HG03460 (cell line): ENCODE data around the gene SCAP.
A peak's percentile ranks its signal among the peaks of the same experiment; 100 is the strongest.

Experiments used
- ATAC-seq: cut with Tn5 transposase; IDR thresholded peaks from one replicate; pipeline ENCODE4 v1.9.1; 2021; ENCODE audit not compliant: unreplicated experiment

The SCAP gene

DNA sequence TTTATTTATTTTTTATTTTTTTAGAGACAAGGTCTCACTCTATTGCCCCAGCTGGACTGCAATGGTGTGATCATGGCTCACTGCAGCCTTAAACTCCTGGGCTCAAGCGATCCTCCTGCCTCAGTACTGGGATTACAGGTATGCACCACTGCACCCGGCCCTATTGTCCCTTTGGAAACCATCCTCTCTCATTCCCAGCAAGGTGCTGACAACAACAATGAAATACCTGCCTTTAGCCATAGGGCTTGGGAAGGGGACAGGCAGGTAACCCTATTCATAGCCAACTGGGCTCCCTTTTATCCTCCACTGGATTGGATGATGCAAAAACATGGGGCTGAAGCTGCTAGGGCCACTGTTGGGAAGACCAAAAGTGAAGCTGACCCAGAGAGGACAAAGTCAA, 43.1 kb downstream of the SCAP start:
- ATAC-seq, result no peak

DNA sequence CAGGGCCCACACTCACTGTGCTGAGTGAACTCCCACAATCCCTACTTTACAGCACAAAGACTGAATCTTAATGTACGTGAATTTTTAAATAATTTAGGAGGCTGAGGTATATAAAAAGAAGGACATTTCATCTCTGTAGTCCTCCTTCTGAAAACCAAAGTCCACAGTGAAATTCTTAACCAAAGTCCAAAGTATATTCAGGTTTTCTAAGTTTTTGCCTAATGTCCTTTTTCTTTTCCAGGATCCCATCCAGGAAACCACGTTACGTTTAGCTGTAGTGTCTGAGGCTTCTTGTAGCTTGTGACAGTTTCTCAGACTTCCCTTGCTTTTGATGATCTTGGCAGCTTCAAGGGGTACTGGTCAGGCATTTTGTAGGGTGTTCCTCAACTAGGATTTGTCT, 44.5 kb downstream of the SCAP start:
- no peak for ATAC-seq

DNA sequence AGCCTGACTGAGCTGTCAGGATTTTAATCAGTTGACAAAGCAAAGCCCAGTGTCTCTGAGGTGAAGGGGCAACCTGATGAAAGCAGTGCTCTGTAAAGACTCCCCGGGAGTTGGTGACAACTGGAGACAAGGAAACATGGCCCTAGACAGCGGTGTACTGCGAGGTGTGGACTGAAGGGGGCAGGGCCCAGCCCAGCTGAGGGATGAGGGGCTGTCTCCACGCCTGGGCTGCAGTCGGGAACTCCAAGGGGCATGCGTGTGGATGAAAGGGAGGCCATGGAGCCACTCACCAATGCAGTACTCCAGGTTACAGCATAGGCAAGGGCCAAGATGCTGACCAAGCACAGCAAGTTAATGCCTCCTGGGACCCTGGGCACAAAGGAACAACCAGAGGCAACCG, 45.1 kb downstream of the SCAP start:
- ATAC-seq, result no peak

DNA sequence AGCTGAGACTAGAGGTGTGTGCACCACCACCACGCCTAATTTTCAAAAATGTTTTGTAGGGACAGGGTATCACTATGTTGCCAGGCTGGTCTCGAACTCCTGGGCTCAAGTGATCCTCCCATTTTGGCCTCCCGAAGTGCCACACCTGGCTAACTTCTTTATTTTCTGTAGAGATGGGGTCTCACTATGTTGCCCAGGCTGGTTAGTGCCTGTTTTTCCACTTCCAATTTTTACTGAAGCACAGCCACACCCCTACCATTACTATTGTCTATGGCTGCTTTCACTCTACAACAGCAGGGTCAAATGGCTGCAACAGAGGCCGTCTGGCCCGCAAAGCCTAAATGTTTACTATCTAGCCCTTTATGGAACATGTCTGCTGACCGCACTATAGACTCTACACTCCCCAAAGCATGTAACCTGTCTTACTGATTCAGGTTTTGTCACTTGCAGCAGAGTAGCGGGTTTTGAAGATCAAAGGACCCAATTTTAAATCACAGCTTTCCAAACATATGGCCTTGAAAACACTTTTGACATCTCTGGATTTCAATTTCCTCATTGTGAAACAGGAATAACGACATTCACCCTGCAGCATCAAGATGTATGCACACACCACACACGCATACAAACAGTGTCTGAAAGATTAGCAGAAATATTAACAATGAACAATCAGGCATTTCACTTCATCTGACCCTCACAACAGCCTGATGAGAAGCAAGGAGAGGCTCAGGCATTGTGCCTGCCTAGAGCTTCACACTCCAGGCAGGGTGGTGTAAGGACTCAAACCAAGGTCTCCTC, 46.1 kb downstream of the SCAP start:
- no peak for ATAC-seq

DNA sequence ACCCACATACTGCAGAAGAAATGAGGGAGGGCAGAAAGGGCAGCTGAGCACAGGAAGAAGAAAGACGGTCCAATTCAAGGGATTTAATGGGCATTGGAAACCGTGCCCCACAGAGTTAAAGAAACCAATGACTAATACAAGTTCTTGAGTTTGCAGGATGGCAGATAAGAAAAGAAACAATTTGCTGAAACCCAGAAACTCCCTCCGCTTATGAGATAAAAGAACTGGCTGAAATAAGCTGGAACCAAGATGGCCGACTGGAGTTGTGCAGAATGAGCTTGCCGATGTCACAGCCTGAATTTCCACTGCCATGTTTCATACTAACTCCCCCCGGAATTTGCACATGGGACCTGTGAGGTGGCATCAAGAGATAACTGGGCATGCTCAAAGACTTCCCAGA, 47.1 kb downstream of the SCAP start:
- ATAC-seq, result no peak

DNA sequence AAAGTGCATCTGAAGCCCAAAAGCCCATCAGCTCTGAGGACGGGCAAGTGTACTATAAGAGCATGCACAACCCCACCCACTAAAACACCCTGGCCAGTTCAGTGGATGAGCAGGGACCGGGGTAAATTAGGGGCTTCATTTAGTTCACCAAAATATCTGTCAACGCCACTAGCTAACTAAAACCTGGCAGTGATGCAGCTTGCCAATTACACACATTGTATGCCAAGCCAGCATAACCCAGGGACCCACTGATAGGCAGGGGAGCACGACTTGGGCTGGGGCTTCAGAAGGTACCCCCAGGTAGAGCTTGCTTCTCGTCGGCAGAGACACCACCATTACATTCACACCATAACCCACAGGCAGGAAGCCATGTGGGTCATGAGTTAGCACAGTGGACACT, 47.9 kb downstream of the SCAP start:
- no peak for ATAC-seq

DNA sequence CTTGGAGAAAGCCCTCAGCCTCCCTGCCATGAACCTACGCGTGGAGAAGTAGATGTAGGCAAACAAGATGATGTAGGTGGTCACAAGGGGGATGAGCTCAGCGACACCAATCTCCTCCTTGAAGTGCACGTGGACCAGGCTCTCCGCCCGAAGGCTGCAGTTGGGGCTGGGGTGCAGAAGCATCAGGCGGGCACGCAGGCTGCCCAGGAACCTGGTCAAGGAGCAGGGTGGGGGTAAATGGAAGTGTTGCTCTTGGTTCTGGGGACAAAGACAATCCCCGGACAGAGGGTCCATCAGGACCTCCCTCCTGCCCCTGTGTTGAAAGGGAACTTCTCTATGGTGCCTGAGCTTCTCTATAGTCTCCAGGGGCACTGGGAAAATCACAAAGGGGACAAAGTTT, 49.8 kb downstream of the SCAP start:
- no peak for ATAC-seq

DNA sequence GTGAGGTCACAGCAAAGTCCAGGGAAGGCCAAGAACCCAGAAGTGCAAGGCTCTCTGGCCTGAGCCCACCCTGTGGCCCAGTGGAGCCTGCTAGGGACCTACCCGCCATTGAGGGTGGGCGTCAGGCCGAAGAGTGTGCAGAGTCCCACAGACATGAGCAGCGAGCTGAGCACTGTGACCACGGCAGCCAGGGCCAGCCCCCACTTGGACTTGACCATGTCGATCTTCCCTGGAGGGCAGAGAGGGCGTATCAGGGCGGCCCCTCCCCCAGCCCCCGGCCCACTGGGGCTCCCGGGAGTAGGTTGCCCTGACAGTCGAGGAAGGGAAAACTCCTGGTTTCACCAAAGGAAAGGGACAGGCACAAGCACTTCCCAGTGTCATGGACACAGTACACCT, 50.4 kb downstream of the SCAP start:
- ATAC-seq, result no peak

DNA sequence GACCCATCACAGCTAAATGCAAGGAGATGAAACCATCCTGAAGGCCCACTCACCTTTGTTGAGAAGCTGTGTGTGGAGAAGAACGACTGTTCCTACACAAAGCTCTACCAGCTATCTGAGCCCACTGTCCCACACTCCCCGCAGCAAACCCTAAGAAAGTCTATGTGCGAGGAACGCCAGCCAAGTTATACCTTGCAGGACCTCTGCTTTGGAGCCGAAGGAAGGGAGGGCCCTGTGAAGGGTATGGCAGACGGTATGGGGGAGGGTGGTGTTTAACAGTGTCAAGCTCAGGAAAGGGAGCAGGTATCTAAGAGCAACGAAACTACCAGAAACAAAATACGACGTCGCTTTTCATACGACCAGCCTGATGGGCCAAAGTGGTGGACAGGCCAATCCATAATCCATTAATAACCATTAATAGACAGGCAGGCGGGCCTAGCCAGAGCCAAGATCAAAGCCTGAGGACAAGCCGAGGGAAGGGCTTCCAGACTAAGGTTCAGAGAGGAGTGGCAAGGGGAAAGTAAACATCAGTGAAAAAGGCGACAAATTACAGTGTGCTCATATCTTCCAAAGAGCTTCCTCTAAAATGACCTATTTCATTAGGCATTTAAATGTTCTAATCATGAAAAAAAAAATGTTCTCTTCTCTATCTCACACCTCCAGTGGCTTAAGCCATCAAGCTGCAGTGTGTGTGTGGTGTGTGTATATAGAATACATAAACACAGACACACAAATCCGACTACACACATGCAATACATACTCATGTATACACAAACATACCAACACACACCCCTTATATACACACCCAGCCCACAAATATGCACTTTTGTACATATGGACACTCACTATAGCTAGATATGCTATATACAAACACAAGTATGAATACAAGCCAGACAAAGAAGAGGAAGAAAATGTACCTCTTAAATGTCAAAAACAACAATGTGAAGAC, 51.0 kb downstream of the SCAP start:
- ATAC-seq, result no peak

DNA sequence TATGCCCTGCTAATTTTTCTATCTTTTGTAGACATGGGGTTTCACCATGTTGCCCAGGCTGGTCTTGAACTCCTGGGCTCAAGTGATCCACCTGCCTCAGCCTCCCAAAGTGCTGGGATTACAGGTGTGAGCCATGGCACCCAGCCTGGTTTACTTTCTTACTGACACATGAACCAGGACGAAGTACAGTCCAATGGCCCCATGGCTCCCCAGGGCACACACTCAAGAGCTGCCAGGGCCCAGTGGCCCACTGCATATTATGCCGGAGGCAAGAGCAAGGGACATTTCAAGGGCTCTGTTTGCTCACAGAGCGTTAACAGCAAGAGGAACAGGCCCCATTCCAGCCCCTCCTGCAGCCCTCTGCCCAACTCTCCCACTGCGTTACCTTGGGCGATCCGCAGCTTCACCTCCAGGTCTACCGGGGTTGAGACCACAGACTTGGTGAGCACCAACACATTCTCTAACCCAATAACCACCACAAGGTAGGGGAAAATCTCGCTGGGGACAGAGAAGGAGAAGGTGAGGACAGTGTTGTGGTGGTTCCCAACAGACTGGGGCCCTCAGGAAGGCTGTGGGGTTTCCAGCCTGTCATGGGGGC, 52.1 kb downstream of the SCAP start:
- ATAC-seq, result no peak

DNA sequence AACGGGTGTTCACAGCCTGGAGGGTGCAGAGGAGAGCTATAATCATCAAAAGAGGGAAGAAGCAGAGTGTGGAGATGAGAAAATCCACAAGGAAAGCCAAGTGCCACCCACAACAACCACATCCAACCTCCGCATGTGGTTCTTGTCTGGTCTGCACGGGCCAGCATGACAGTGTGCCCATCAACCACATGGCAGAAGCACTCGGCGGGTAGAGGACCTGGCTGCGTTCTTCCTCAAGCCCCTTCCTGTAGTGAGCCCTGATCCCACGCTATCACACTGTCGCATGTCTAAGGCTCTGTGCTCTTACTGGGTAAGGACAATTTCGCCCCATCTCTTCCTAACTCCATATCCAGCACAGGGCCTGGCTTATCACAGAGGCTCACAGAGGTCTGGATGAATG, 53.0 kb downstream of the SCAP start:
- no peak for ATAC-seq

DNA sequence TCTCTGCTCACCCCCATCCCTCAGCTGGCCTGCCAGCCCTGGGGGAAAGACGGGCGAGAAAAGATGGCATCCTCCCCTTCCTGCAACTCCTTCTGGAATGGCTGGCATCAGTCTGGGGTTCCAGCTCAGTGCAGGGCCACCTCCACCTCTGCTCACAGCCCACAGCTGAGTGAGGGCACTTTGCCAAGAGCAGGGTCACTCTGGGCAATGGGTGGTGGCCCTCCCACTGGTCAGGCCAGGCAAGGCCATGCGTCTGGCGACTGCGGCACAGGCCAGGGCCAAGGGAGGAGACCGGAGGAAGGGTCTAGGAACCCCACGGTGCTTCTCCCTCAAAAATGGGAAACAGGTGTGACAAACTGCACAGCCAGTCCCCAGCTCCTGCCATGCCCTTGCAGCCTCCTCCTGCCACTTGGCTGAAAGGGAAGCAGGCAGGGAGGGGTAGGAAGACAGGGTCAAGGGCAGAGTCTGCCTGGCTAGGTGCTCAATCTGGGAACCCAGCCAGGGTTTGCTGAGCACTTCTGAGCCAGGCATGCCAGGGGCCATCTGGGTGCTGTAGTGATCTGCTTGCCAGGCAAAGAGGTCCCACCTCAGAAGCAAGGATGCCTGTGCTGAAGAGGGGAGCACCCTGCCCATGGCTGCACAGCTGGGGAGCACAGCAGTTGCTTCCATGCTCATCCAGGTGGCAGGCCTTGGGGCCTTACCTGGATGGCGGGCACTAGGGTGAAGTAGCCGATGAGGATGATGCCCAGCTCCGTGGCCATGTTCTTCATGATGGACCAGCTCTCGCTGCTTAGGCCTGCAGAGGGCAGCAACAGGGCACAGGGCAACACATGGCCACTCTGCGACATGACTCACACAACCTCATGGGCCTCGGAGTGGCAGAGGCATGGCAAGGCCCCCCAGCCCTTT, 53.7 kb downstream of the SCAP start:
- ATAC-seq, result no peak

DNA sequence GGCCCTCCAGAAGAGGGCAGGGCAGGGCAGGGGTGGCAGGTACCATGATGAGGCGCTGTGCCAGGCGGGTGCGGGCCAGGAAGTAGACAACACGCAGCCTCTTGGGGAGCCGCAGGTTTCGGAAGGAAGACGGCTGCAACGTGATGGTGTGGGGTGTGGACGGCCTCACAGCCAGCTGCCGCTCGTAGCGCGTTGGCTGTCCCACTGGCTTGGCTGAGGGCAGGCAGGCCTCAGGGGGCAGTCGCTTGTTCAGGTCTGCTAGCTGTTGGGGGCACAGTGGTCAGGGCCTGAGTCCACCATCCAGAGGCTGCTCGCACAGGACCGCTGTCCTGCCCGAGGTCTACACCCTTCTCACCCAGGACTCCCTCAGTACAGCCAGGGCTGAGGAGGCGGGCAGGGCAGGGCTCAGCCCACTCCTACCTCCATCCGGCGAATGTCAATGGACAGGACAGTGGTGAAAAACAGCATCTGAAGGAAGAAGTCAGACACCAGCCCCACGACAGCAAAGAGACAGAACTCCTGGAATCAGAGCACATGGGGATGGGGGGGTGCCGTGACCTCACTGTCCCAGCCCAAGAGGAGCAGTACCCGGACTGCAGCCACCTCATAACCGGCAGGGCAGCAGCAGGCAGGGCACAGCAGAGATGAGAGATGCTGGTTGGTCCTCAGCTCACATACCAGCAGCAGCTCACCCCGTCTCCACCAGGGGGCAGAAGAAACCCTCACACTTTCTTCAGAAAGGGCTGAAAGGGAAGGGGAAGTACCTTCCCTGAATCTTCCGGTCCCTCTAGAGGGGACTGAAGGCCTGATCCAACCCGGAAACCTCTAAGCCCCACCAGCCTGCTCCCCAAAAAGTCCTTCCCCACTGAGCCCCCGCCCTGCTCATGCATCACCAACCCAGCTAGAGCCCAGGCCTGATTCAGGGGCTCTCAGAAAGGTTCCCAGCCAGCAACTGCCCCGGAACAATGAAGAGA, 54.9 kb downstream of the SCAP start:
- ATAC-seq, result peak; percentile 90

DNA sequence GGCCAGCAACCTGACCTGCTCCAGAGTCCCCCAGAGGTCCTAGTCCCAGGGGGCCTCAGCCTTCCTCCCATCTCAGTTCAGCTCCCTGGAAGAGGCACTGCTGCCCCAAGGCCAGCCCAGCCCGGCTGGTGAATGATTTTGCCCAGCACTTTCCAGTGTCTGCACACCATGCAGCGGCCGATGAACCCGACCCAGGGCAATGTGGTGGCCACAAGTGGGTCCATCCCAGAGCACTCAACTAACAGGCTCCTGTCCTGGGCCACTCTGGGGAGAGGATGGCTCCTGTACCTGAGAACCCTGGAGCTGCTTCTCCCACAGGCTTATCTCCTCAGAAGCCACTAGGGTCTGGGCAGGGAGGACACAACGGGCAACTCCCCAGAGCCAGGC, 55.7 kb downstream of the SCAP start:
- ATAC-seq, result no peak

DNA sequence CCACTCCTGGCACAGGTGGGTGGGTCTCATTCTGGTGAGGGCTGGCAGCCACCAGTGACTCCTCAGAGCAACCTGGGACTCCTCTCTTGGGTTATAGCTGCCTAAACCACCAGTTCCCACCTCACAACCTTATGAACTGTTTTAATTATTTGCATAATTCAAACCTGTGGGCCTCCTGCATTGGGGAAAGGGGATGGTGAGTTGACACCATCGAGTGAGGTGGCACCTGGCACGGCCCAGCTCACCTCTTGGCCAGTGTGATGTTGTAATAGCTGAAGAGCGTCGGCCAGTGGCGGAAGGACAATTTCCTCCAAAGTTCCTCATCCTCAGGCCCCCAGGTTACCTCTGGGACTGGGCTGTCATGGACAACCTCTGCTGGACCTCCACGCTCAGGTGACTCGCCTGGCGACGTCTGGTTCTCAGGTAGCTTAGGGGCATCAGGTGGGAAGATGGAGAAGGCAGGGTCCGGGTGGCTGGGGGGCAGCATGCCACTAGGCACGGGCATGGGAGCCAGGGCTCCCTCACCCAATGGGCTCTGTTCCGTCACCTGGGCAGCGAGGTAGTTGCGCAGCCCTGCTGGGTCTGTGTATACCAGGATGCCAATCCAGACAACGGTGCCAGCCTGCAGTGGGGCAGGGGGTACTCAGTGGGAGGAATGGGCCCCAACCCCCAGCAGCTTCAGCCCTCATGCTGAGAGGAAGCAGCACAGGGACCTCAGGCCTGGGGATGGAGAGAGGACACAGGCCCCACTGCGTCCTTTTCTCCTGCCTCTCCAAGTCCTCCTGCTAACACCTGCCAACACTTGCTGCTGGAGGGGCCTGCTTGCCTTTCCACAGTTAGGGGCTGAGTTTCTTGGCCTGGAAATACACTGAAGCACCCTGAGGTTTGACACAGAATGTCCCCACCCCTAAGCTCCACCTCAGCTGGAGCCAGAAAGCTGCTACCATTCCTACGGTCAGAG, 56.4 kb downstream of the SCAP start:
- no peak for ATAC-seq

DNA sequence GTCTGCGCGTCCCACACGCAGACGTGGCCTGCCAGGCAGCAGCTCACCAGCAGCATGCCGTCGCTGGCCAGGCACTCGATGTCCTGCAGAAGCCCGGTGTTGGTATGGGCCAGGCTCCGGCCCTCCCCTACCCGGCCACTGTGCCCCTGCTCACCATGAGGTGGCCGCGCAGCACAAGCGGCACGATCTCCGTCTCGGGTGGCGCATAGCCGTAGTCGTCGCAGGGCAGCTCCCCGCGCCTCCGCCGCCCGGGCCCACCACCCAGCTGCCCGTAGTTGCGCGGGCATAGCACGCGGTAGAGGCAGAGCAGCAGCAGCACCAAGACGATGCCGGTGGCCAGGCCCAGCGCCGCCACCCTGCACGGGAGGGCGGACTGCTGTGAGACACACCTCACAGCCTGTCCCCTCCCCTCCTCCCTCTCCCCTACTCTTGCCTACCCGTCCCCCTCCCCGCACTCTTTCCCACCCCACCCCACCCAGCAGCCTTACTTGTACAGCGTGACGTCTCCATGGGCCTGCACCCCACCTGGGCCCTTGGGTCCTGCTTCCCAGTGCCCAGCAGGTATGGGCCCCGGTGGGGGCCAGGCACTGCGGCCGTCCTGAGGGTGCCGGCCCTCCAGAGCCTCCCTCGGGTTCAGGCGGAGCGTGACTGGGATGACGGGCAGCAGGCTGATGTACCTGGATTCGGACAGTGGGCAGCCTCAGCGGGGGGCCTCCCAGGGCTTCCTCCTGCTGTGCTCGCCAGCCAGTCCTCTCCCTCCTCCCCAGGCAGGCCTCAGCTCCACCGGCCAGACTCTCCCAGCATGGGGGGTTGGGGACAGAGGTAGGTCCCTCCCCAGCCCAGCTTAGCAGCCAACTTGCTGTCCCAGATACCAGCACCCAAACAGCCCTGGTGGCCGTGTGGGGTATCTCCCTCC, 57.3 kb downstream of the SCAP start:
- ATAC-seq, result no peak

DNA sequence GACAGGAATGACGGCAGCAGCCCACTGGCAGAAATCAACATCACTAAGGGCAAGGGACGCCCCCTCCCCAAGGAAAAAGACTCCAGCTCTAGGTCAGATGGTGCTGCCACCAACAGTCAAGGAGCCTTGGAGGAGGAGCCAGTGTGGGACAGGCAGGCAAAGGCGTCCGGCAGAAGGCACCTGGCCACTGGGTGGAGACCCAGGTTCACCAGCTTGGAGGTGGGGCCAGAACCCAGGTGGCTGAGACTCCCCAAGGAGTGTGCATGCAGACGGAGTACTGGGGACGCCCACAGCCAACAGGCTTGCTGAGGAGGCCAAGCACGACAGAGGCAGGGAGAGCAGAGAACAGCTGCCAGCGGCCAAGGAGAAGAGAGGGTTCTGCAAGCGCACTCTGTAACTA, 59.7 kb downstream of the SCAP start:
- no peak for ATAC-seq
